Endothelial cell of umbilical vein (primary cell): ENCODE results near the gene NT5DC4.

Experiments used
- CTCF ChIP-seq, 2 donors: IDR thresholded peaks; 1 replicate in 1 of 2; 2 replicates in 1 of 2; pipeline ENCODE4 v1.5.1; 2011; ENCODE audit warnings: low read length in 2 of 2, mild to moderate bottlenecking in 2 of 2, moderate library complexity in 2 of 2, control low read depth in 1 of 2, inconsistent platforms in 1 of 2, low read depth in 1 of 2; ENCODE audit not compliant: insufficient read depth in 1 of 2; ENCODE audit errors: extremely low read depth in 1 of 2
- FOS ChIP-seq: IDR thresholded peaks from 2 replicates; pipeline ENCODE4 v1.6.1; 2011; ENCODE audit warnings: mild to moderate bottlenecking, low read length, moderate library complexity, borderline replicate concordance; ENCODE audit not compliant: insufficient read depth
- JUN ChIP-seq: IDR thresholded peaks from 2 replicates; pipeline ENCODE4 v1.6.1; 2011; ENCODE audit warnings: borderline replicate concordance, low read depth; ENCODE audit not compliant: insufficient read length, insufficient read depth
- MAX ChIP-seq: IDR thresholded peaks from 2 replicates; pipeline ENCODE4 v1.6.1; 2011; ENCODE audit not compliant: insufficient read depth, insufficient read length
- POLR2A ChIP-seq: IDR thresholded peaks from 2 replicates; pipeline ENCODE4 v1.6.1; 2012; ENCODE audit warnings: low read depth, mild to moderate bottlenecking, control low read depth, low read length

- TF ChIP-seq MAX (no peak), CTCF (IDR thresholded peaks at IDR 0.05; ENCODE audit: extremely low read depth in 1 of 2, insufficient read depth in 1 of 2, low read depth in 1 of 2, low read length in 2 of 2) (no peak), POLR2A (no peak), JUN (no peak), FOS (no peak)
Observed at GRCh38 chr2:112776113-112776512, 55.3 kb downstream of the NT5DC4 start.
